HL-60 (cell line): ENCODE measurements around the gene DBNDD1.

Experiments
- CTCF ChIP-seq: IDR thresholded peaks from one replicate; pipeline ENCODE4 v1.5.1; 2011; ENCODE audit warnings: low read length, control low read depth, inconsistent platforms; ENCODE audit not compliant: insufficient read depth
- POLR2AphosphoS5 ChIP-seq: IDR thresholded peaks from 2 replicates; pipeline ENCODE4 v1.6.1; 2012; ENCODE audit warnings: low read depth

- TF ChIP-seq CTCF: no peak
- no peak for TF ChIP-seq POLR2AphosphoS5
Observed at GRCh38 chr16:90020260-90020837, 1.1 kb upstream of the DBNDD1 start.
